AG10803 (cell line): ENCODE measurements around the gene ITIH2.
"Not testable (repeated sequence)": the region's sequence is repeated elsewhere in the genome, so short reads cannot be mapped to it uniquely, and the experiment has no call there.

ENCODE experiments used
- DNase-seq: peaks from one replicate; pipeline ENCODE4 v3.0.0; 2010; ENCODE audit warnings: low read depth
- H3K4me3 ChIP-seq: 2 replicates; pipeline ENCODE4 v1.5.1; 2011; ENCODE audit warnings: mild to moderate bottlenecking, low read length, control low read depth
- TF ChIP-seq, protein P1 (sequence below): conservative IDR thresholded peaks from 2 replicates; pipeline ENCODE4 v1.5.1; 2011; ENCODE audit warnings: mild to moderate bottlenecking, low read length, control low read depth, inconsistent platforms

The ITIH2 gene

DNA sequence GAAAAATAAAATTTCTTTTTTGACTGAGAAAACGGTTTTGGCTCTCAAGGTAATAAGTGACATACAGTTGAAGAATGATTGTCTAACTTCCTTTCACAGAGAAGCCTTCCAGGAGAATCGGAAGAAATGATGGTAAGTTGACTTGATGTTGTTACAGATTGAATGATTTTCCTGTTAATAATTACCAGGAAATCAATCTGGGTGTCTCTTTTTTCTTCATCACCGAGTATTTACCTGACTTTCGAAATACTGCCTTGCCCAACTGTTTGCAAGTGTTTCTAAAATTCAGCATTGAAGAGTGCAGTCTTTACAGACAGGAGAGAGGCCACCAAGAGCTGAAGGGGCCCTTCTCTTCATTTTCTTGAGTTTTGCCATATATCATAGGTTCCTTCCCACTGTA, 4.0 kb downstream of the ITIH2 start:
- DNase-seq = no peak
- TF ChIP-seq, protein P1, sequence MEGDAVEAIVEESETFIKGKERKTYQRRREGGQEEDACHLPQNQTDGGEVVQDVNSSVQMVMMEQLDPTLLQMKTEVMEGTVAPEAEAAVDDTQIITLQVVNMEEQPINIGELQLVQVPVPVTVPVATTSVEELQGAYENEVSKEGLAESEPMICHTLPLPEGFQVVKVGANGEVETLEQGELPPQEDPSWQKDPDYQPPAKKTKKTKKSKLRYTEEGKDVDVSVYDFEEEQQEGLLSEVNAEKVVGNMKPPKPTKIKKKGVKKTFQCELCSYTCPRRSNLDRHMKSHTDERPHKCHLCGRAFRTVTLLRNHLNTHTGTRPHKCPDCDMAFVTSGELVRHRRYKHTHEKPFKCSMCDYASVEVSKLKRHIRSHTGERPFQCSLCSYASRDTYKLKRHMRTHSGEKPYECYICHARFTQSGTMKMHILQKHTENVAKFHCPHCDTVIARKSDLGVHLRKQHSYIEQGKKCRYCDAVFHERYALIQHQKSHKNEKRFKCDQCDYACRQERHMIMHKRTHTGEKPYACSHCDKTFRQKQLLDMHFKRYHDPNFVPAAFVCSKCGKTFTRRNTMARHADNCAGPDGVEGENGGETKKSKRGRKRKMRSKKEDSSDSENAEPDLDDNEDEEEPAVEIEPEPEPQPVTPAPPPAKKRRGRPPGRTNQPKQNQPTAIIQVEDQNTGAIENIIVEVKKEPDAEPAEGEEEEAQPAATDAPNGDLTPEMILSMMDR = no peak
- no peak overlapping the region for H3K4me3 ChIP-seq

DNA sequence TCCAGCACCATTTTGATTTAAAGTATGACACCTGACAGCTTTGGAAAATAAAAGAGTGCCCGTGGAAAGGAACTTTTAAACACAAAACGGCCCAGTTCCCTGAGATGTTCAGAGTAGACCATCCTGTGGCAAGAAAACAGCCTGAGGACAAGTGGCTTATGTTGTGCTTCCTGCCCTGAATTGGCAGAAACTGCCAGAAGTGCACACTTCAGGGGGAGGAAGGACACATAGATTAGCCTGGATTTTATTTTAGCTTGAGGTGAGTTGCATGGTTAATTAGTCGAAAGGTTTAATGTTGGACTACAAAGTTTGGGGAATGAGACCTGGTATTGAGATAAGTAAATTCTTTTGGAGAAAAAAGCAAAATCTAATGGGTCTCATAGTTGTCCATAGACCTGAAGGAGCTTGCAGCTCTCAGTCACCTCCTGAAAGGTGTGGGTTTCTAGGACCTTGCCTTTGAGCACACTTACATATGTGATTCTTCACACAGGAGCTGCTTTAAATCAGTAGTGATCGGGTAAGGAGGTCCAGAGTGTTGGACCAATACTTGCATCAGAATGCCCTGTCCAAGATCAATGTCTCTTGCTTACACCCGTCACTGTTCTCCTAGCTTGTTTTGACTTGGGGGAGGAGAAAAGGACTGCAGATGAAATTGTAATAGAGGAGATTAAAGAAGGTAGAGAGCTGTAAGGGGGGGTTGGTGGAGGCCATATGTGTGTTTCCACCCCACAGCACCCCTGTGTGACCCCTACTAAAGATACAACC, 4.9 kb downstream of the ITIH2 start:
- no peak for DNase-seq
- no peak overlapping the region for H3K4me3 ChIP-seq
- TF ChIP-seq, protein P1 = no peak

DNA sequence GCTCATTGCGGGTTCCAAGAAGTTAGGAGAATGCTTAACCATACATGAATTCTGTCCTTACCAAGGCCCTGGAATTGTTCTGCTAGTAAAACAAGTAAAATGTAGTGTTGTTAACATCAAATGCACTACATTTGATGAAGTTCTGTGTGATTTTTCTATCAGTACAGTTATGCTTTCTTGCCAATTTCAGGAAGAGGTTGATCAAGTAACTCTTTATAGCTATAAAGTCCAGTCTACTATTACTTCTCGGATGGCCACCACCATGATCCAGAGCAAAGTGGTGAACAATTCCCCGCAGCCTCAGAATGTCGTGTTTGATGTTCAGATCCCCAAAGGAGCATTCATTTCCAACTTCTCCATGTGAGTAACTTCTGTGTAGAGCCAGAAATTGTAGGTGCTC, 5.7 kb downstream of the ITIH2 start:
- TF ChIP-seq, protein P1 = no peak
- no peak overlapping the region for H3K4me3 ChIP-seq
- no peak for DNase-seq

DNA sequence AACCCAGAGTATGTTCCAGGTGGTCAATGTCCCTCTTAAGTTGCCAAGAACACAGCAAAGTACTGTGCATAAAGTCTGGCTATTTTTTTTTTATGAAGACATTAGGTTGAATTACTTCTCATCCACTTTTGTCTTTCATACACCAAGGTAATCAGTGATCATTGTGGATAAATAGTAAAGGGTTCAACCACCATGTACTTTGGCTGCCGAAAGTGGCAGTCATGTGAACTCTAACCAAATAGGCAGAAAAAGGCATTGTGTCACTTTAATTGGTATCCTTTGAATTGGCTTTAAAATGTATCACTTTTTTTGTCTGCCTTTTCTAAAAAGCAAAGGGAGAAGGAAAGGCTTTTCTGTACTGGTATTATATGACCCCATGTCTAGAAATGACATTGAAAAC, 7.3 kb downstream of the ITIH2 start:
- no peak overlapping the region for H3K4me3 ChIP-seq
- TF ChIP-seq, protein P1 = no peak
- DNase-seq = no peak

DNA sequence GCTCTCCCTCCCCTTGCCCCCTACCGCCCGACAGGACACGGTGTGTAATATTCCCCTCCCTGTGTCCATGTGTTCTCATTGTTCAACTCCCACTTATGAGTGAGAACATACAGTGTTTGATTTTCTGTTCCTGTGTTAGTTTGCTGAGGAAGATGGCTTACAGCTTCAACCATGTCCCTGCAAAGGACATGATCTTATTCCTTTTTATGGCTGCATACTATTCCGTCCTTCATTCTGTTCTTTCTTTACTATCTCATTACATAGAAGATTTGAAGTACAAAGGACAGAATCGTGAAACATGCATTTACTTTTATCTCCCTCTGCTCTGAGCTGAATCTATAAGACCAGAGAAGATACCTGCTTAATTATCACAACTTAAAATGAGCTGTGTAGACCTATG, 8.0 kb downstream of the ITIH2 start:
- not testable (repeated sequence) for H3K4me3 ChIP-seq, DNase-seq

DNA sequence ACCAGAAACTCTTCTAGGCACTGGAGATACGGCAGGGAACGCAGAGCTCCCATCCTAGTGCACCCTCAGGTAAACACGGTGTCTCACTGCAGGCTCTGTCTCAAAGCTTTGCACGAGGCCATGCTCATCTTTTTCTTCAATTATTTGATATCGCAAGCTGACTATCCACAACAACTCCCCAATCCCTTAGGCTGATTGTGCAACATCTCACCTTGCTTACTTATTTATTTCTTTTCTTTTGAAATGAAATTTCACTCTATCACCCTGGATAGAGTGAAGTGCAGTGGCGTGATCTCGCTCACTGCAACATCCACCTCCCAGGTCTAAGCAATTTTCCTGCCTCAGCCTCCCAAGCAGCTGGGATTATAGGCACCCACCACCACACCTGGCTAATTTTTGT, 12.4 kb downstream of the ITIH2 start:
- TF ChIP-seq, protein P1 = no peak
- DNase-seq = no peak
- H3K4me3 ChIP-seq = no peak overlapping the region

DNA sequence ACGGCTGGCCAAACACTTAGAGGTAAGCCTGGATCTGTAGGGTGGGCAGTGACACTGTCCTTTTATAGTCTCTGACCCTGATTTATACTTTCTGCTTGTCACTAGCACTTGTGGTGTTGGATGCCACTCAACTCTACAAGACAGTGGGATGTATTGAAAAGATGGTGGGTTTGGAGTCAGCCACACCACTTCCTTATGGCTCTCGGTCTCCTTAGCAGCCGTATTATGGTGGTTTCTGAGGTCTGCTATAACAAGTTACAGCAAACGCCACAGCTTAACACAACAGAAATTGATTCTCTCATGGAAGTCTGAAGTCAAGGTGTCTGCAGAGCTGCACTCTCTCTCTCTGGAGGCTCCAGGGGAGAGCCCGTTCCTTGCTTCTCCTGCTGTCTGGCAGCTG, 14.7 kb downstream of the ITIH2 start:
- TF ChIP-seq, protein P1 = no peak
- no peak overlapping the region for H3K4me3 ChIP-seq
- no peak for DNase-seq
